IMR-90 (cell line): ENCODE measurements around the gene NRIP1. TPM values are rescaled to one million over a fixed set of nuclear protein-coding genes. Genes with fewer than 3 reads are reported as not detected.
A peak's percentile ranks its signal among the peaks of the same experiment; 100 is the strongest.

Experiments used
- ATAC-seq: fragments of 200-7000 bp; cut with Tn5 transposase; 2 replicates; pipeline ENCODE4 v1.9.1; 2020; ENCODE audit warnings: low read depth, mild to moderate bottlenecking, moderate library complexity
- BruUV-seq: library from RNA; stranded (reverse); fragments of 400-500 nt; replicated peaks from 2 replicates; lab custom pipeline; 2021; lab: Mats Ljungman, UMichigan
- CTCF ChIA-PET: fragments of 300-600 bp; formaldehyde crosslinking; extraction: SDS; loops from one replicate; lab custom pipeline; 2021; ENCODE audit warnings: antibody characterized with exemption; lab: Yijun Ruan, JAX
- POLR2A ChIA-PET: fragments of 300-600 bp; sonication (Branson Sonifier 250); formaldehyde crosslinking; loops from one replicate; lab custom pipeline; 2022; ENCODE audit warnings: antibody characterized with exemption; ENCODE audit not compliant: unreplicated experiment; lab: Charles Lee
- DNase-seq: peaks from one replicate; pipeline ENCODE4 v3.0.0; 2013
- H2AFZ ChIP-seq: replicated peaks from 2 replicates; pipeline ENCODE3; 2013; ENCODE audit warnings: low read length, mild to moderate bottlenecking; ENCODE audit not compliant: poor library complexity
- H2AK5ac ChIP-seq: 2 replicates; pipeline ENCODE4 v1.6.1; 2013; ENCODE audit warnings: low read depth, low read length, inconsistent platforms
- H2AK9ac ChIP-seq: replicated peaks from 2 replicates; pipeline ENCODE3; 2013; ENCODE audit warnings: mild to moderate bottlenecking, low read depth, low read length, moderate library complexity; ENCODE audit not compliant: poor library complexity
- H2BK120ac ChIP-seq: 2 replicates; pipeline ENCODE4 v1.6.1; 2013; ENCODE audit warnings: low read depth, low read length, inconsistent platforms
- H2BK15ac ChIP-seq: 3 replicates; pipeline ENCODE4 v1.6.1; 2013; ENCODE audit warnings: low read depth, low read length, inconsistent platforms
- H2BK20ac ChIP-seq: 2 replicates; pipeline ENCODE4 v1.6.1; 2013; ENCODE audit warnings: low read depth, mild to moderate bottlenecking, inconsistent platforms, low read length, moderate library complexity
- H2BK5ac ChIP-seq: 2 replicates; pipeline ENCODE4 v1.6.1; 2013; ENCODE audit warnings: mild to moderate bottlenecking, low read depth, low read length, inconsistent platforms; ENCODE audit not compliant: poor library complexity, severe bottlenecking
- H3K14ac ChIP-seq: replicated peaks from 2 replicates; pipeline ENCODE4 v1.6.1; 2013; ENCODE audit warnings: low read depth, low read length, inconsistent platforms
- H3K18ac ChIP-seq: 2 replicates; pipeline ENCODE4 v1.6.1; 2013; ENCODE audit warnings: low read depth, low read length, control low read depth
- H3K23ac ChIP-seq: 2 replicates; pipeline ENCODE4 v1.6.1; 2013; ENCODE audit warnings: low read depth, low read length, inconsistent platforms
- H3K27ac ChIP-seq: 2 replicates; pipeline ENCODE4 v1.5.1; 2013; ENCODE audit warnings: mild to moderate bottlenecking, control low read depth, low read length; ENCODE audit not compliant: insufficient read depth
- H3K27me3 ChIP-seq: 2 replicates; pipeline ENCODE4 v1.6.1; 2013; ENCODE audit warnings: low read length; ENCODE audit not compliant: control insufficient read depth, insufficient read depth
- H3K36me3 ChIP-seq: 2 replicates; pipeline ENCODE4 v1.6.1; 2013; ENCODE audit warnings: low read length, mixed read lengths; ENCODE audit not compliant: control insufficient read depth, insufficient read depth
- H3K4ac ChIP-seq: 2 replicates; pipeline ENCODE4 v1.6.1; 2013; ENCODE audit warnings: low read depth, low read length, inconsistent platforms
- H3K4me1 ChIP-seq: 2 replicates; pipeline ENCODE4 v1.6.1; 2013; ENCODE audit warnings: low read length, mixed read lengths; ENCODE audit not compliant: control insufficient read depth, insufficient read depth
- H3K4me2 ChIP-seq: 2 replicates; pipeline ENCODE4 v1.6.1; 2013; ENCODE audit warnings: low read depth, mild to moderate bottlenecking, control low read depth, low read length, moderate library complexity
- H3K4me3 ChIP-seq: 2 replicates; pipeline ENCODE4 v1.5.1; 2013; ENCODE audit warnings: low read depth, mild to moderate bottlenecking, control low read depth, low read length, moderate library complexity; ENCODE audit not compliant: insufficient read depth
- H3K56ac ChIP-seq: 2 replicates; pipeline ENCODE4 v1.6.1; 2013; ENCODE audit warnings: low read length, inconsistent platforms; ENCODE audit not compliant: insufficient read depth; ENCODE audit errors: extremely low read depth
- H3K79me1 ChIP-seq, 2 experiments: 2 replicates each; pipeline ENCODE4 v1.6.1; 2013; ENCODE audit warnings: low read length in 2 of 2, inconsistent platforms in 1 of 2, low read depth in 1 of 2
- H3K9ac ChIP-seq: 2 replicates; pipeline ENCODE4 v1.6.1; 2013; ENCODE audit warnings: low read depth, low read length, control low read depth
- H3K9me1 ChIP-seq: 2 replicates; pipeline ENCODE4 v1.6.1; 2013; ENCODE audit warnings: low read length, inconsistent platforms; ENCODE audit not compliant: insufficient read depth
- H3K9me3 ChIP-seq: 2 replicates; pipeline ENCODE4 v1.6.1; 2013; ENCODE audit warnings: low read length; ENCODE audit not compliant: control insufficient read depth, insufficient read depth
- H4K20me1 ChIP-seq: 2 replicates; pipeline ENCODE4 v1.6.1; 2013; ENCODE audit warnings: low read length, inconsistent platforms; ENCODE audit not compliant: insufficient read depth
- H4K5ac ChIP-seq: 2 replicates; pipeline ENCODE4 v1.6.1; 2013; ENCODE audit warnings: mild to moderate bottlenecking, low read depth, low read length, control low read depth
- H4K8ac ChIP-seq, 2 experiments: 2 replicates each; pipeline ENCODE4 v1.6.1; 2013; ENCODE audit warnings: low read depth in 2 of 2, low read length in 2 of 2, control low read depth in 1 of 2, inconsistent platforms in 1 of 2
- H4K91ac ChIP-seq: 2 replicates; pipeline ENCODE4 v1.6.1; 2013; ENCODE audit warnings: low read depth, low read length, inconsistent platforms; ENCODE audit not compliant: insufficient read depth
- CEBPB ChIP-seq: IDR thresholded peaks from 2 replicates; pipeline ENCODE4 v1.6.1; 2012; ENCODE audit warnings: low read depth, low read length, improper control_type of control experiment
- POLR2A ChIP-seq: IDR thresholded peaks from 2 replicates; pipeline ENCODE4 v1.6.1; 2012; ENCODE audit warnings: mild to moderate bottlenecking, low read depth, low read length
- WGBS, 2 experiments: methylation state at CpG; one replicate each; pipeline versions ENCODE4 v1.1.5 to v1.1.7; 2013; ENCODE audit warnings: missing lambda C conversion rate in 2 of 2; ENCODE audit not compliant: insufficient read length in 1 of 2; ENCODE audit errors: extremely low coverage in 2 of 2; 5-methylcytosine and 5-hydroxymethylcytosine counted together
- dilution Hi-C: fragments of 300-500 bp; cut with HindIII; formaldehyde crosslinking; loops from one replicate; pipeline ENCODE4 v1.14.3; 2018; ENCODE audit warnings: low sequenced_read_pairs; ENCODE audit not compliant: unreplicated experiment
- in situ Hi-C: fragments of 300-500 bp; cut with MboI; formaldehyde crosslinking; loops from 3 replicates; pipeline ENCODE4 v1.14.3; 2019; ENCODE audit warnings: low sequenced_read_pairs, inconsistent platforms, mixed read lengths
- intact Hi-C: fragments of 100-400 bp; cut with micrococcal nuclease; formaldehyde crosslinking; loops from 2 replicates; pipeline ENCODE4 v1.10.0; 2022
- polyA plus RNA-seq, 3 experiments: library from polyadenylated mRNA; depleted of rRNA; stranded (reverse); fragments of >200 nt; gene quantifications; 2 replicates each; pipeline ENCODE4 v1.2.3, GENCODE V29; 2012; ENCODE audit warnings: low replicate concordance in 1 of 3
- total RNA-seq: library from RNA; depleted of rRNA; stranded (reverse); fragments of >200 nt; gene quantifications from 2 replicates; pipeline ENCODE4 v1.2.3, GENCODE V29; 2012

The NRIP1 gene
- total and polyA plus RNA-seq, 2 of the 4 experiments (the other 2 are of a cell fraction), result 9.6 to 73.8 TPM

DNA sequence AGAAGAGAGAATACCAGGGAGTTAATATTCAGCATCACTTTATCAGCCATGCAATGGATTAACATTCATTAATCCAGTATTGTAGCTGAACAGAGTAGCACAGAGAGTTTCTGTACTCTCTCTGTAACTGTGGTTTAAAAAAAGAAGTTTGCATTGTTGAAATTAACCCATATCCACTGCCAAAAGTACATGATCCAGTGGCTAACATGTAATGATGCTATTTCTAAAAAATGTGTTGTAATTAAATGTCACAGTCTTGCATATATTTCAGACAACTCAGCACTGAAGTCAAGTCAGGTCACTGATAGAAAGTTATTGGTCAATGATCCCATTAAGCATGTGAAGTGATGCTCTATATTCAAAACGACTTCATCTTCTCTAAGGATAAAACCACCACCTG is 141.3 kb downstream of the NRIP1 start:
- Histone ChIP-seq H3K36me3 (no peaks in the 10 kb centered on the region), H3K9me1 (no peaks in the 10 kb centered on the region), H3K27me3 (no peaks in the 10 kb centered on the region), H2BK15ac (no peak overlapping the region), H3K56ac (no peak overlapping the region), H4K20me1 (no peaks in the 10 kb centered on the region), H2BK20ac (no peak overlapping the region), H3K27ac (0 out of 2 replicates have a peak overlapping the region, but pooled peaks have one; percentile 22), H4K5ac (no peak overlapping the region), H3K9me3 (no peaks in the 10 kb centered on the region), H3K14ac (no peak overlapping the region), H2AK5ac (no peak overlapping the region), H3K9ac (peak overlapping the region; percentile 29; the same call in 1 of the 2 replicates), H3K79me1 (0 out of 4 replicates have a peak, but pooled peaks cover 0 to 2% of the 10 kb centered on the region in 2 experiments), H2BK120ac (no peak overlapping the region), H4K8ac (no peak overlapping the region; a peak in 1 of 4 replicates), H2BK5ac (peak overlapping the region; percentile 71), H3K4me1 (peaks cover 3% of the 10 kb centered on the region; the same call in 1 of the 2 replicates), H3K23ac (no peak overlapping the region), H4K91ac (no peak overlapping the region), H2AK9ac (no peak overlapping the region), H3K4me3 (no peak overlapping the region), H3K4me2 (peak overlapping the region; percentile 74; the same call in 1 of the 2 replicates), H2AFZ (no peak overlapping the region), H3K18ac (peak overlapping the region; percentile 60; the same call in 1 of the 2 replicates), H3K4ac (no peak overlapping the region)
- DNase-seq (peak; percentile 63), ATAC-seq (peak; percentile 88)
- WGBS, 2 experiments, result no CpG with 5 or more reads among the region's 1 CpG
- no TSS peak for BruUV-seq
- dilution Hi-C loops, result no loop called here
- CTCF ChIA-PET, result interaction anchor here (1.3 kb wide), 1 partner anchor 59 kb away, joined by 3 read pairs; no protein-coding TSS in a partner anchor
- intact Hi-C loops, result no loop called here
- in situ Hi-C loops, result no loop called here
- POLR2A ChIA-PET, result no interaction called here
- TF ChIP-seq CEBPB, result 0 out of 2 replicates have a peak, but pooled peaks have one; percentile 27
- TF ChIP-seq POLR2A, result no peak
